Measurements from ENCODE around the gene BMAL1.
A peak's percentile ranks its signal among the peaks of the same experiment; 100 is the strongest.

BMAL1 gene

GRCh38 chr11:13291800-13292199 is 14.2 kb downstream of the BMAL1 start:
- DNase-seq: no peak

DNA sequence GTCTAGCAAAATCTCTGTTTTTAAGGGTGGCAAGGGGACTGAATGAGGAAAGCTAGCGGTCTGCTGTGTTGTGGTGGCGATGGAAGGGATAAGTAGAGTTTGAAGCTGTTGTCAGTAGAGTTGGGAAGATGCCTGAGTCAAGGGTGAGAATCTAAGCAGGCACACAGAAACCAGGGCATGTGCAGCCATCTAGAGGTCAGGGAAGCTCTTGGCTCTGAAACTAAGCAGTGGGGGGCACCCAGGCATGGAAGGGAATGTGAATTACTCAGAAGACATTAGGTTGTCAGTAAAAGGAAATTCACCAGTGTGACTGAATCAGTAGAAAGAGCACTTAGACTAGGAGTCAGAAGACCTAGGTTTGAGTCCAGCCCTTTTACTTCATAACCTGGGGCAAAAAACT is 15.4 kb downstream of the BMAL1 start:
- DNase-seq: no peak

DNA sequence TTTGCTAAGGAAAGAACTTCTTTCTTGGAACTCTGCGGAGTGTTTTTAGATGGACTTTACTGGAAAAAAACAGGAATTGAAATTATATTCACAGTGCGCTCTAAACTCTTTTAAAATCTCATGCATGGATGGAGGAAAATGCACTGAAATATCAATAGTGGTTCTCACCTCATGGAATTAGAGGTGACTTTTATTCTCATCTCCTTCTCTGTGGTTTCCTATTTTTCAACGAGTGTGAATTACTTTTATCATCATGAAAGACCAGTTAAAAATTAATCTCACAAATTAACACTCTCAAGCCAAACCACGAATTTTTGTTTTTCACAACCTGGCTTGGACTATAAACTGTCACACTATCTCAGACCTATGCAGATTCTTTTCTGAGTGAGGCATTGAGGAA is 16.6 kb downstream of the BMAL1 start:
- DNase-seq: no peak

- no peak for DNase-seq
These were observed 17.4 kb downstream of the BMAL1 start for GRCh38 chr11:13294771-13295579.

DNA sequence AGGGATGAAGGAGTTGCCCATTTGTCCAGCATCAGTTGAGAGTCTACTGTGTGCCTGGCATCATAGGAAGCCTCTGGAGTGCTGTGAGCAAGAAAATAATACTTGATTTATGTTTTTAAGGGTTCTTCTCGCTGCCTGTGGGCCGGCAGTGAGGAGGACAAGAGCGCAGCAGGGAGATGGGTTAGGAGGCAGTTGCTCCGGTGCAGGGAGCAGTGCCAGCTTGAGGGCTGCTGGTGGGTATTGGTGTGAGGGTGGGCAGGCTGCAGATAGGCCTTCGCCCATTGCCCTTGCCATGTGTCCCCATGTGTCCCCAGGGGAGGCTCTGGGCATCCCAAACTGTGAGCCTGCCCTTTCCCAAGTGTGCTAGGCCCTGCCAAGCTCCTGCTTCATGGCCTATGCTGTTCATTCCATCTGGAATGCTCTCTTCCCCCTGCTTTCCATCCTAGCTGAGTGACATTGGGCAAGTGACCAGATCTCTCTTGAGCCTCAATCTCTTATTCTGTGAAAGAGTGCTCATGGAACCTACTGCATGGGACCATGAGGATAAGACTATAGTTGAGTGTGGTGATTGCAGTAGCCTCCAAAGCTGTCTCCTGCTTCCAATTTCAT is 19.8 kb downstream of the BMAL1 start:
- DNase-seq: no peak

- peak; percentile 57 to 85 for DNase-seq
These were observed 20.3 kb downstream of the BMAL1 start for GRCh38 chr11:13297917-13298356.

DNA sequence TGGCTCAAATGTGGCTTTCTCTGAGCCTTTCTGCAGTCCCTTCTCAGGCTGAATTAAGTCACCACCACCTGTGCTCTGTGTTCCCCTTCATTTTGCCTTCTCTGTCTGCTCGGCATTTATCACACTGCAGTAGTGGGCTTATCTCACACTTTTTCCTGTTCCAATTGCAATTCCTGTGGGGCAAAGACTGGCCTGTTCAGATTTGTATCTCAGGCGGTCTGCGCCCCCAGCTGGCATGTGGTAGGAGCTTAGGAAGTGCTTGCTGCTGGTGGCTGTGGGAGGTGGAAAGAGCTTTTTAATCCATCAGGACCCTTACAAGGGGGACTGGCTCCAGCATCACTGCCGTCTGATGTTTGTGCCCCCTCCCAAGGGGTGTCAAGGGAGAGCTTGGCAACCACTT is 21.2 kb downstream of the BMAL1 start:
- no peak for DNase-seq

- DNase-seq: no peak
These were observed 23.9 kb downstream of the BMAL1 start for GRCh38 chr11:13301522-13301921.

- DNase-seq: no peak
These were observed 24.9 kb downstream of the BMAL1 start for GRCh38 chr11:13302420-13302958.

DNA sequence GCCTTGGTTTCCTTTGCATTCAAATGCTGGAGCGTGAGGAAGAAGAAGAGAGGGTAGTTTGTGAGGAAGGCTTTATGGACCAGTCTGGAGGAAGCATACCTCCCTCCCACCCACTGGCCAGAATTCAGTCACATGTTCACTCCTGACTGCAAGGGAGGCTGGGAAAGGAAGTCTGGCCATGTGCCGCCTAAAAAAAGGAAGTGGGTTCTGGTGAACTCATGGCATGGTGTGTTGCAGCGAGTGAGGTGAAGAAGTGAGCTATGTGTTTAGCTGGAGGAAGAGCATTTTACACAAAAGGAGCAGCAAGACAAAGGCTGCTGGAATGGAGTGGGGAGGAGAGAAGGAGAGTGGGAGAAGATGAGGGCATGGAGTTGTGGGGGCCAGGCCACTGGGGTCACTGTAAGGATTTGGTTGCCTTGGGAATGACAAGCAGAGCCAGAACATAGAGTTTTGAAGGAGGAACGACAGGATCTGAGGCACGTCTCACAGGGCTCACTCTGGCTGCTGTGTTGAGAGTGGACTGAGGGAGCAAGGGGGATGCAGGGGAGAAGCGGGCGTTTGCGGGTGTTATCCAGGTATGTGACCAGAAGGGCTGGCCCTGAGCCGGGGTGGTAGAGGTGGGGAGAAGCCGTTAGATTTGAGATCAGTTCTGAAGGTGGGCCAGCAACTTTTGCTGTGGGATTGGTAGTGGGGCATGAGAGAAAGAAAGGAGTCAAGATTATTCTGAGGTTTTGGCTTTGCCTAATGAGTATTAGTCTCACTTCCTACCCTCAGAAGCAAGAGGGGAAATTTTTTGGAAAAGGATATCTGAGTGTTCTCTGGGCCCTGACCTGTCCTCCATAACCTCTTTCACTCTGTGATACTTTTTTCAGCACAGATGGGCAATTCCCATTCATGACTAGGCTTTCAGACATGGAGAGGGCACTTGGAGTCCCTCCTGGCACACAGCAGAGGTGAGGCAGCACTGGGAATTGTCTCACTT is 26.4 kb downstream of the BMAL1 start:
- peak; percentile 88 to 93 for DNase-seq

GRCh38 chr11:13304655-13305335 is 27.2 kb downstream of the BMAL1 start:
- DNase-seq: peak; percentile 12 to 32

DNA sequence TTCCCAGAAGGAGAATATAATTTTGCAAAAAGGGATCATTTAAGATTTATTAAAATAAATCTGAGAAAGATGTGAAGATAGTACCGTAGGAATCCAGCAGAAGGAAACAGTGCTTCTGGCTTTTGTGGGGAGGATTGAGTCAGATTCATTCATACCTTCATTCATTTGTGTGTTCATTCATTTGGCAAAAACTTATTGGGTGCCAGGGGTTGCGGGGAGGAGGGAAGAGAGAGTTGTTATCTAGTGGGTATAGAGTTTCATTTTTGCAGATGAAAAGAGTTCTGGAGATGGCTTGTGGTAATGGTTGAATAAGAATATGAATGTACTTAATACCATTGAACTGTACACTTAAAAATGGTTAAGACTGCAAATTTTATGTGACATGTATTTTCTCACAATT is 31.1 kb downstream of the BMAL1 start:
- DNase-seq: no peak

- DNase-seq: no peak
These were observed 31.6 kb downstream of the BMAL1 start for GRCh38 chr11:13309156-13309555.

- no peak for DNase-seq
These were observed 32.9 kb downstream of the BMAL1 start for GRCh38 chr11:13310443-13310842.

GRCh38 chr11:13311570-13311969 is 34.0 kb downstream of the BMAL1 start:
- DNase-seq: no peak

DNA sequence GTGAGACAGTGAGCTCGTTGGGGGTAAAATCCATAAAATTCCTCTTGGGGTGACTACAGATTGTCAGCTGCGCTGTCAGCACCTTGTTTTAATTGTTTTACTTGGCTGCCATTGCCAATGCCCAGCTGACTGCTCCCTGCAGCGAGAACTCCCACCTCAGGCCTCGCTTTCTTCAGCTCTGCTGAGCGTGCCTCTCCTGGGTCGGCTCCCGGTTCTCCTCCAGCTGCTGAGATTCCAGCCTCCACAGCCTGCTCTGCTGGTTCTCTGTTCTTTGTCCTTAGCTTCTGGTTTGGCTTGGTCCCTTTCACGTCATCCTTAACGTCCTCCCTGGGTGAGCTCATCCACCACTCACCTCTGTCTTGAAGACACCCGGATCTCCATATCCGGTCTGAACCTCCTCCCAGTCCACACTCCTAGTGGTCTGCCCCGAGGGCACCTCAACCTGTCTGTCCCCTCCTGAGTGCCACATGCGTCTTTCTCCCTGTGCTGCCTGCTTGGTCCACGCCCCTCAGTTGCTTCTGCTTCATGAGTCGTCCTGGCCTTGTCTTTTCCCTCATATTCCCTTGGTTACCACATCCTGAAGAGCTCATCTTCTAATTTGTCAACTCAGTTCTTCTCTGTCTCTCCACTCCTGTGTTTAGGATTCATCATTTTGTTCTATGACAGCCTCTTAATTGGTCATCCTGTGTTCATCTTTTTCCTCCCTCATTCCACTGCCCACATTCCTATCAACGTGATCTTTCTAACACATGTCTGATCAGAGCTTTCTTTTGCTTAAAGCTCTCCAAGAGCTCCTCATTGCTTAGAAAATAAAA is 35.6 kb downstream of the BMAL1 start:
- no peak for DNase-seq

- no peak for DNase-seq
These were observed 37.2 kb downstream of the BMAL1 start for GRCh38 chr11:13314676-13315394.

- DNase-seq: no peak
These were observed 38.2 kb downstream of the BMAL1 start for GRCh38 chr11:13315517-13316432.

GRCh38 chr11:13316528-13316961 is 39.0 kb downstream of the BMAL1 start:
- no peak for DNase-seq

Measured in inflammatory macrophage (primary cell).